GM06990 (cell line): Measurements from ENCODE around the gene GCGR.
"Not testable (repeated sequence)": the region's sequence is repeated elsewhere in the genome, so short reads cannot be mapped to it uniquely, and the experiment has no call there.

ENCODE experiments used
- DNase-seq: peaks from one replicate; pipeline ENCODE4 v3.0.0-alpha.2; 2011; ENCODE audit not compliant: insufficient read length; ENCODE audit errors: extremely low read depth
- H3K27me3 ChIP-seq: replicated peaks from 2 replicates; pipeline ENCODE4 v1.6.0; 2011; ENCODE audit warnings: low read length; ENCODE audit not compliant: control insufficient read depth, insufficient read depth
- H3K36me3 ChIP-seq: 2 replicates; pipeline ENCODE4 v1.5.1; 2011; ENCODE audit warnings: low read length; ENCODE audit not compliant: control insufficient read depth, insufficient read depth
- H3K4me3 ChIP-seq: replicated peaks from 2 replicates; pipeline ENCODE4 v1.5.1; 2011; ENCODE audit warnings: low read depth, mild to moderate bottlenecking, control low read depth, low read length
- CTCF ChIP-seq: IDR thresholded peaks from 2 replicates; pipeline ENCODE4 v1.5.1; 2011; ENCODE audit warnings: low read length, control low read depth, mild to moderate bottlenecking, inconsistent platforms; ENCODE audit not compliant: insufficient read depth, poor library complexity, severe bottlenecking

Gene GCGR

GRCh38 chr17:81837641-81838040, 33.7 kb downstream of the GCGR start:
- DNase-seq = no peak

GRCh38 chr17:81838753-81839255, 34.9 kb downstream of the GCGR start:
- no peak for DNase-seq
- Histone ChIP-seq H3K36me3 (peaks cover 11% of the 10 kb centered on the region), H3K4me3 (no peak overlapping the region), H3K27me3 (no peaks in the 10 kb centered on the region)
- TF ChIP-seq CTCF = no peak

More at GRCh38 chr17:81837641-81838040, 33.7 kb downstream of the GCGR start:
- Histone ChIP-seq H3K4me3 (no peak overlapping the region), H3K27me3 (no peaks in the 10 kb centered on the region), H3K36me3 (no peaks in the 10 kb centered on the region; the same call in 1 of the 2 replicates)
- no peak for TF ChIP-seq CTCF

- Histone ChIP-seq H3K36me3 (peaks cover 16% of the 10 kb centered on the region), H3K4me3 (no peak overlapping the region), H3K27me3 (no peaks in the 10 kb centered on the region)
- no peak for TF ChIP-seq CTCF
- DNase-seq = no peak
Measured at GRCh38 chr17:81839301-81839700, 35.4 kb downstream of the GCGR start.

- not testable (repeated sequence) for H3K4me3 ChIP-seq, H3K27me3 ChIP-seq, DNase-seq
- peaks cover 23% of the 10 kb centered on the region for H3K36me3 ChIP-seq
Measured at GRCh38 chr17:81840059-81840458, 36.1 kb downstream of the GCGR start.

GRCh38 chr17:81840826-81841778, 37.2 kb downstream of the GCGR start:
- DNase-seq = no peak
- no peaks in the 10 kb centered on the region for H3K27me3 ChIP-seq
- H3K4me3 ChIP-seq = no peak overlapping the region
- H3K36me3 ChIP-seq = peaks cover 33% of the 10 kb centered on the region
- no peak for TF ChIP-seq CTCF

- Histone ChIP-seq H3K36me3 (peaks cover 41% of the 10 kb centered on the region), H3K27me3 (no peaks in the 10 kb centered on the region), H3K4me3 (no peak overlapping the region)
- no peak for TF ChIP-seq CTCF
- DNase-seq = no peak
Measured at GRCh38 chr17:81841866-81842265, 37.9 kb downstream of the GCGR start.
